ENCODE data around the gene PRDX1.

GRCh38 chr1:45535988-45536766, 14.5 kb upstream of the PRDX1 start:
- TF ChIP-seq EZH2 (IDR thresholded peaks at IDR 0.05; ENCODE audit: low read depth, unreplicated experiment) = no peak
- TF ChIP-seq, protein P1, sequence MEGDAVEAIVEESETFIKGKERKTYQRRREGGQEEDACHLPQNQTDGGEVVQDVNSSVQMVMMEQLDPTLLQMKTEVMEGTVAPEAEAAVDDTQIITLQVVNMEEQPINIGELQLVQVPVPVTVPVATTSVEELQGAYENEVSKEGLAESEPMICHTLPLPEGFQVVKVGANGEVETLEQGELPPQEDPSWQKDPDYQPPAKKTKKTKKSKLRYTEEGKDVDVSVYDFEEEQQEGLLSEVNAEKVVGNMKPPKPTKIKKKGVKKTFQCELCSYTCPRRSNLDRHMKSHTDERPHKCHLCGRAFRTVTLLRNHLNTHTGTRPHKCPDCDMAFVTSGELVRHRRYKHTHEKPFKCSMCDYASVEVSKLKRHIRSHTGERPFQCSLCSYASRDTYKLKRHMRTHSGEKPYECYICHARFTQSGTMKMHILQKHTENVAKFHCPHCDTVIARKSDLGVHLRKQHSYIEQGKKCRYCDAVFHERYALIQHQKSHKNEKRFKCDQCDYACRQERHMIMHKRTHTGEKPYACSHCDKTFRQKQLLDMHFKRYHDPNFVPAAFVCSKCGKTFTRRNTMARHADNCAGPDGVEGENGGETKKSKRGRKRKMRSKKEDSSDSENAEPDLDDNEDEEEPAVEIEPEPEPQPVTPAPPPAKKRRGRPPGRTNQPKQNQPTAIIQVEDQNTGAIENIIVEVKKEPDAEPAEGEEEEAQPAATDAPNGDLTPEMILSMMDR (conservative IDR thresholded peaks at IDR 0.05; ENCODE audit: low read depth in 2 of 2) = no peak
- no peak for TF ChIP-seq JUNB (IDR thresholded peaks at IDR 0.05; ENCODE audit: unreplicated experiment)
- TF ChIP-seq, protein P2, sequence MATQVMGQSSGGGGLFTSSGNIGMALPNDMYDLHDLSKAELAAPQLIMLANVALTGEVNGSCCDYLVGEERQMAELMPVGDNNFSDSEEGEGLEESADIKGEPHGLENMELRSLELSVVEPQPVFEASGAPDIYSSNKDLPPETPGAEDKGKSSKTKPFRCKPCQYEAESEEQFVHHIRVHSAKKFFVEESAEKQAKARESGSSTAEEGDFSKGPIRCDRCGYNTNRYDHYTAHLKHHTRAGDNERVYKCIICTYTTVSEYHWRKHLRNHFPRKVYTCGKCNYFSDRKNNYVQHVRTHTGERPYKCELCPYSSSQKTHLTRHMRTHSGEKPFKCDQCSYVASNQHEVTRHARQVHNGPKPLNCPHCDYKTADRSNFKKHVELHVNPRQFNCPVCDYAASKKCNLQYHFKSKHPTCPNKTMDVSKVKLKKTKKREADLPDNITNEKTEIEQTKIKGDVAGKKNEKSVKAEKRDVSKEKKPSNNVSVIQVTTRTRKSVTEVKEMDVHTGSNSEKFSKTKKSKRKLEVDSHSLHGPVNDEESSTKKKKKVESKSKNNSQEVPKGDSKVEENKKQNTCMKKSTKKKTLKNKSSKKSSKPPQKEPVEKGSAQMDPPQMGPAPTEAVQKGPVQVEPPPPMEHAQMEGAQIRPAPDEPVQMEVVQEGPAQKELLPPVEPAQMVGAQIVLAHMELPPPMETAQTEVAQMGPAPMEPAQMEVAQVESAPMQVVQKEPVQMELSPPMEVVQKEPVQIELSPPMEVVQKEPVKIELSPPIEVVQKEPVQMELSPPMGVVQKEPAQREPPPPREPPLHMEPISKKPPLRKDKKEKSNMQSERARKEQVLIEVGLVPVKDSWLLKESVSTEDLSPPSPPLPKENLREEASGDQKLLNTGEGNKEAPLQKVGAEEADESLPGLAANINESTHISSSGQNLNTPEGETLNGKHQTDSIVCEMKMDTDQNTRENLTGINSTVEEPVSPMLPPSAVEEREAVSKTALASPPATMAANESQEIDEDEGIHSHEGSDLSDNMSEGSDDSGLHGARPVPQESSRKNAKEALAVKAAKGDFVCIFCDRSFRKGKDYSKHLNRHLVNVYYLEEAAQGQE (IDR thresholded peaks at IDR 0.05; ENCODE audit: unreplicated experiment) = no peak
- TF ChIP-seq CREB1 (CRISPR knock-in tag; IDR thresholded peaks at IDR 0.05; ENCODE audit: low read depth) = no peak
- no peak for TF ChIP-seq POLR2AphosphoS5 (IDR thresholded peaks at IDR 0.05; ENCODE audit: low read depth)
- no peak for TF ChIP-seq EZH2phosphoT487 (IDR thresholded peaks at IDR 0.05; ENCODE audit: unreplicated experiment)
- TF ChIP-seq STAT1 (IDR thresholded peaks at IDR 0.05; ENCODE audit: unreplicated experiment) = no peak
- TF ChIP-seq, protein P3, sequence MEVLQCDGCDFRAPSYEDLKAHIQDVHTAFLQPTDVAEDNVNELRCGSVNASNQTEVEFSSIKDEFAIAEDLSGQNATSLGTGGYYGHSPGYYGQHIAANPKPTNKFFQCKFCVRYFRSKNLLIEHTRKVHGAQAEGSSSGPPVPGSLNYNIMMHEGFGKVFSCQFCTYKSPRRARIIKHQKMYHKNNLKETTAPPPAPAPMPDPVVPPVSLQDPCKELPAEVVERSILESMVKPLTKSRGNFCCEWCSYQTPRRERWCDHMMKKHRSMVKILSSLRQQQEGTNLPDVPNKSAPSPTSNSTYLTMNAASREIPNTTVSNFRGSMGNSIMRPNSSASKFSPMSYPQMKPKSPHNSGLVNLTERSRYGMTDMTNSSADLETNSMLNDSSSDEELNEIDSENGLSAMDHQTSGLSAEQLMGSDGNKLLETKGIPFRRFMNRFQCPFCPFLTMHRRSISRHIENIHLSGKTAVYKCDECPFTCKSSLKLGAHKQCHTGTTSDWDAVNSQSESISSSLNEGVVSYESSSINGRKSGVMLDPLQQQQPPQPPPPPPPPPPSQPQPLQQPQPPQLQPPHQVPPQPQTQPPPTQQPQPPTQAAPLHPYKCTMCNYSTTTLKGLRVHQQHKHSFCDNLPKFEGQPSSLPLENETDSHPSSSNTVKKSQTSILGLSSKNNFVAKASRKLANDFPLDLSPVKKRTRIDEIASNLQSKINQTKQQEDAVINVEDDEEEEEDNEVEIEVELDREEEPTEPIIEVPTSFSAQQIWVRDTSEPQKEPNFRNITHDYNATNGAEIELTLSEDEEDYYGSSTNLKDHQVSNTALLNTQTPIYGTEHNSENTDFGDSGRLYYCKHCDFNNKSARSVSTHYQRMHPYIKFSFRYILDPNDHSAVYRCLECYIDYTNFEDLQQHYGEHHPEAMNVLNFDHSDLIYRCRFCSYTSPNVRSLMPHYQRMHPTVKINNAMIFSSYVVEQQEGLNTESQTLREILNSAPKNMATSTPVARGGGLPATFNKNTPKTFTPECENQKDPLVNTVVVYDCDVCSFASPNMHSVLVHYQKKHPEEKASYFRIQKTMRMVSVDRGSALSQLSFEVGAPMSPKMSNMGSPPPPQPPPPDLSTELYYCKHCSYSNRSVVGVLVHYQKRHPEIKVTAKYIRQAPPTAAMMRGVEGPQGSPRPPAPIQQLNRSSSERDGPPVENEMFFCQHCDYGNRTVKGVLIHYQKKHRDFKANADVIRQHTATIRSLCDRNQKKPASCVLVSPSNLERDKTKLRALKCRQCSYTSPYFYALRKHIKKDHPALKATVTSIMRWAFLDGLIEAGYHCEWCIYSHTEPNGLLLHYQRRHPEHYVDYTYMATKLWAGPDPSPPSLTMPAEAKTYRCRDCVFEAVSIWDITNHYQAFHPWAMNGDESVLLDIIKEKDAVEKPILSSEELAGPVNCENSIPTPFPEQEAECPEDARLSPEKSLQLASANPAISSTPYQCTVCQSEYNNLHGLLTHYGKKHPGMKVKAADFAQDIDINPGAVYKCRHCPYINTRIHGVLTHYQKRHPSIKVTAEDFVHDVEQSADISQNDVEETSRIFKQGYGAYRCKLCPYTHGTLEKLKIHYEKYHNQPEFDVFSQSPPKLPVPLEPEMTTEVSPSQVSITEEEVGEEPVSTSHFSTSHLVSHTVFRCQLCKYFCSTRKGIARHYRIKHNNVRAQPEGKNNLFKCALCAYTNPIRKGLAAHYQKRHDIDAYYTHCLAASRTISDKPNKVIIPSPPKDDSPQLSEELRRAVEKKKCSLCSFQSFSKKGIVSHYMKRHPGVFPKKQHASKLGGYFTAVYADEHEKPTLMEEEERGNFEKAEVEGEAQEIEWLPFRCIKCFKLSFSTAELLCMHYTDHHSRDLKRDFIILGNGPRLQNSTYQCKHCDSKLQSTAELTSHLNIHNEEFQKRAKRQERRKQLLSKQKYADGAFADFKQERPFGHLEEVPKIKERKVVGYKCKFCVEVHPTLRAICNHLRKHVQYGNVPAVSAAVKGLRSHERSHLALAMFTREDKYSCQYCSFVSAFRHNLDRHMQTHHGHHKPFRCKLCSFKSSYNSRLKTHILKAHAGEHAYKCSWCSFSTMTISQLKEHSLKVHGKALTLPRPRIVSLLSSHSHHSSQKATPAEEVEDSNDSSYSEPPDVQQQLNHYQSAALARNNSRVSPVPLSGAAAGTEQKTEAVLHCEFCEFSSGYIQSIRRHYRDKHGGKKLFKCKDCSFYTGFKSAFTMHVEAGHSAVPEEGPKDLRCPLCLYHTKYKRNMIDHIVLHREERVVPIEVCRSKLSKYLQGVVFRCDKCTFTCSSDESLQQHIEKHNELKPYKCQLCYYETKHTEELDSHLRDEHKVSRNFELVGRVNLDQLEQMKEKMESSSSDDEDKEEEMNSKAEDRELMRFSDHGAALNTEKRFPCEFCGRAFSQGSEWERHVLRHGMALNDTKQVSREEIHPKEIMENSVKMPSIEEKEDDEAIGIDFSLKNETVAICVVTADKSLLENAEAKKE (CRISPR knock-in tag; IDR thresholded peaks at IDR 0.05) = no peak
- no peak for TF ChIP-seq ZNF331 (CRISPR knock-in tag; IDR thresholded peaks at IDR 0.05; ENCODE audit: low read depth)
- TF ChIP-seq ETS1 (IDR thresholded peaks at IDR 0.05) = no peak
